ENCODE results near the gene ATF2.

The ATF2 gene

DNA sequence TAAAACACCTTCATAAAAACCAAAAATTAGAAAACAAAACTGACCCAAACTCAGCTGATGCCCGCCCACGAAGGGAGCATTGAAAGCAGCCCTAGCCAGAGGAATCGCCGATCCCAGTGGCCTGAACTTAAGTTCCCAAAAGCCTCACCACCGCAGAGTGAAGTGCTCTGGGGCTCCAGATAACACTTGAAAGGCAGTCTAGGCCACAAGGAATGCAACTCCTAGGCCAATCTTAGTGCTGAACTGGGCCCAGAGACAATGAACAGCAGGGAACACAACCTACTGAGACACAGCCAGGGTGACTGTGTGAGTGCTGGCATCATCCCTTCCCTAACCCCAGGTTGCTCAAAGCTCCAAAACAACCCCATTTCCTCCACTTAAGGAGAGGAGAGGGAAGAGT lies 103.2 kb downstream of the ATF2 start:
- Histone ChIP-seq H3K27ac (ENCODE audit: low read depth, low read length) (no peak overlapping the region), H3K4me1 (ENCODE audit: control insufficient read depth in 5 of 5, insufficient read depth in 5 of 5, low read length in 5 of 5) (no peaks in the 10 kb centered on the region), H3K9ac (ENCODE audit: low read length in 5 of 5) (no peak overlapping the region), H3K36me3 (ENCODE audit: control insufficient read depth in 5 of 5, insufficient read depth in 5 of 5, low read length in 5 of 5) (peaks cover 6 to 21% (median 12%) of the 10 kb centered on the region in 5 donors), H3K4me3 (ENCODE audit: low read depth in 1 of 5, low read length in 5 of 5) (no peak overlapping the region), H3K27me3 (ENCODE audit: control insufficient read depth in 5 of 5, insufficient read depth in 4 of 5, low read length in 5 of 5) (no peaks in the 10 kb centered on the region), H3K9me3 (ENCODE audit: control insufficient read depth in 5 of 5, low read length in 5 of 5) (no peaks in the 10 kb centered on the region)

DNA sequence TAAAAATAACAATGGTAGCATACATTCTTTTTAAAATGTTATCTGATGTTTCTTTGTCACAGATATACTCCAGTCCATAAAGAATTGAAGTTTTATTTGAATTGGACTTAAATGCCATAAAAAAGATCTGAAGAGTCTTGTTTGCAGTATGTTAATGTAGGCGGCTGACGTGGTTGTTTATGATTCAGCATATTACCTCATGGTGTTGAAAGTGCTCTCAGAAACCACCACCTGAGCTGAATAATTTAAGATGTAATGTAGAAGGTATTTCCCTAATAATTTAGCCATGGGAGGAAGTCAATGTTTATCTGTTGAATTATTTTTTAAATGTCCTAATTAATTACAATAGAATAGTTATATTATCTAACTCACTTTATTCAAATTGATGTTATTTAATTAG lies 104.3 kb downstream of the ATF2 start:
- Histone ChIP-seq H3K4me1 (ENCODE audit: control insufficient read depth in 5 of 5, insufficient read depth in 5 of 5, low read length in 5 of 5) (peaks cover 0 to 3% (median 0%) of the 10 kb centered on the region in 5 donors), H3K36me3 (ENCODE audit: control insufficient read depth in 5 of 5, insufficient read depth in 5 of 5, low read length in 5 of 5) (peaks cover 6 to 24% (median 15%) of the 10 kb centered on the region in 5 donors), H3K4me3 (ENCODE audit: low read depth in 1 of 5, low read length in 5 of 5) (no peak overlapping the region), H3K27ac (ENCODE audit: low read depth, low read length) (no peak overlapping the region), H3K27me3 (ENCODE audit: control insufficient read depth in 5 of 5, insufficient read depth in 4 of 5, low read length in 5 of 5) (no peaks in the 10 kb centered on the region), H3K9me3 (ENCODE audit: control insufficient read depth in 5 of 5, low read length in 5 of 5) (no peaks in the 10 kb centered on the region), H3K9ac (ENCODE audit: low read length in 5 of 5) (no peak overlapping the region)

DNA sequence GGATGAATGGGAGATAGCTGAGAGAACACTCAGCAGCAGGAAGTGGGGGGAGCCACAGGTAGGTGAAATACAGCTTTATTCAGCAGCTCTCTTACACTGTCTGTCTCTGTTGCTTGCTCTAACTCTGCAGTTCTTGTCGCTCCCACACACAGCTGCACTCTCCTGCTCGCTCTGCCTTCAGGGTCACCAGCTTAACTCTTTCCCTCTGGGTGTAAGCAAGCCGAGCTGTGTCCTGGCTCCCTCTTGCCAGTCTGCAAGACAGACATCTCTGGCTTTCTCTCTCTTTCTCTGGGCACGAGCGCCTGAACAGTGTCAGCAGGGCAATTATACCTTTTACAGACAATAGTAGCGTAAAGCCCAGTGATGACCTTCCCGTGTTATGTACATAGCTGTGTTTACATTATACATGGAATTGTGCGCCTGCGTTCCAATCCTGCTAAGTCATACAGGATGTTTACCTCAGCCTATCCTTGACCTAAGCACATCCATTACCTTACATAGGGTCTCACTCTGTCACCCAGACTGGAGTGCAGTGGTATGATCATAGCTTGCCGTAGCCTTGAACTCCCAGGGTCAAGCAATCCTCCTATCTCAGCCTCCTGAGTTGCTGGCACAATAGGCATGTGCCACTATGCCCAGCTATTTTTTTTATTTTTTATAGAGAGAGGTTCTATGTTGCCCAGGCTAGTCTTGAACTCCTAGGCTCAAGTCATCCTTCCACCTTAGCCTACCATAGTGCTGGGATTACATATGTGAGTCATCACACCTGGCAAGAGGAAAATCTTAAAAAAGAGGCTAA lies 105.0 kb downstream of the ATF2 start:
- Histone ChIP-seq H3K4me3 (ENCODE audit: low read depth in 1 of 5, low read length in 5 of 5) (no peak overlapping the region), H3K27me3 (ENCODE audit: control insufficient read depth in 5 of 5, insufficient read depth in 4 of 5, low read length in 5 of 5) (no peaks in the 10 kb centered on the region), H3K27ac (ENCODE audit: low read depth, low read length) (no peak overlapping the region), H3K36me3 (ENCODE audit: control insufficient read depth in 5 of 5, insufficient read depth in 5 of 5, low read length in 5 of 5) (peaks cover 8 to 24% (median 15%) of the 10 kb centered on the region in 5 donors), H3K9ac (ENCODE audit: low read length in 5 of 5) (no peak overlapping the region), H3K4me1 (ENCODE audit: control insufficient read depth in 5 of 5, insufficient read depth in 5 of 5, low read length in 5 of 5) (peaks cover 0 to 3% (median 0%) of the 10 kb centered on the region in 5 donors), H3K9me3 (ENCODE audit: control insufficient read depth in 5 of 5, low read length in 5 of 5) (no peaks in the 10 kb centered on the region)

DNA sequence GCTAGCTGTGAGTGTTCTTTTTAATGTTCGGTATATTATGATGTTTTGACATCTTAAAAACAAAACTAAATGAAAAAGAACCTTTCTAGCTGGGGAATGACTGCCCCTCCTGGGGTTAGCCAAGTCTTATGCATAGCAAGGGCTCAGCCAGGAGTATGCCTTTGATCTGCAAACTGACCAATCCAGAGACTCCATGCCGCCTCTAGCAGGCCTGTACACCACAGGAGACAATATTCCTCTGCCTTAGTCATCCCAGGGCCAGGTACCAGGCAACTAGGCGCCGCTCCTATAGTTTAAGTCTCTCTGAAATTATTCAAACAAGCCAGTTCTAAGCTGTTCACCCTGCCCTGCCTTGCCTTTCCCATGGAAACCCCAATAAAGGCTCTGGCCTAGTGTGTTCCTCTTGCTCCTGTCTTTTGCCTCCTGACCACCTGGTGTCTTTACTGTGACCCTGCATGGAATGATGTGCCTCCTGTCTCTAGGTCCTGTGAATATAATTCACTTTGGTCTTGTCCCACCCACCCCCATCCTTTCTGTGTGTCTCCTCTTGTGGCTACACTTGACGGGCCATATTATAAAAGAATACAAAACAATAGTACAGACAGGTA lies 110.8 kb downstream of the ATF2 start:
- Histone ChIP-seq H3K27me3 (ENCODE audit: control insufficient read depth in 5 of 5, insufficient read depth in 4 of 5, low read length in 5 of 5) (no peaks in the 10 kb centered on the region), H3K27ac (ENCODE audit: low read depth, low read length) (no peak overlapping the region), H3K9ac (ENCODE audit: low read length in 5 of 5) (no peak overlapping the region)

DNA sequence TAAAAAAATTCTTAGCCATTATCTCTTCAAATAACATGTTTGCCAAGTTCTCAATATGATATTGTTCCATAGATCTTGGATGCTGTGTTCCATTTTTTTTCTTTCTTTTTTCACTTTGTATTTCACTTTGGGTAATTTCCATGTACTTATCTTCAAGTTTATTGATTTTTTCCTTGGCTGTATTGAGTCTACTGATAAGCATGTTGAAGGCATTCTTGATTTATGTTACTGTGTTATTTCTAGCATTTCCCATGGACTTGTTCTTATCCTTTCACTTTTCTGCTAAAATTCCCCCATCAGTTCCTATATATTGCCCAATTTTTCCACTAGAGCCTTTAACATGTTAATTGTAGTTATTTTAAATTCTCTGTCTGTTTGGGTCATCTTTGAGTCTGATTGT lies 112.0 kb downstream of the ATF2 start:
- Histone ChIP-seq H3K27me3 (ENCODE audit: control insufficient read depth in 5 of 5, insufficient read depth in 4 of 5, low read length in 5 of 5) (no peaks in the 10 kb centered on the region), H3K4me1 (ENCODE audit: control insufficient read depth in 5 of 5, insufficient read depth in 5 of 5, low read length in 5 of 5) (peaks cover 0 to 3% (median 0%) of the 10 kb centered on the region in 5 donors), H3K9ac (ENCODE audit: low read length in 5 of 5) (no peak overlapping the region), H3K4me3 (ENCODE audit: low read depth in 1 of 5, low read length in 5 of 5) (no peak overlapping the region), H3K9me3 (ENCODE audit: control insufficient read depth in 5 of 5, low read length in 5 of 5) (no peaks in the 10 kb centered on the region), H3K27ac (ENCODE audit: low read depth, low read length) (no peak overlapping the region), H3K36me3 (ENCODE audit: control insufficient read depth in 5 of 5, insufficient read depth in 5 of 5, low read length in 5 of 5) (peaks cover 0 to 8% (median 2%) of the 10 kb centered on the region in 5 donors)

More for the DNA sequence above, 110.8 kb downstream of the ATF2 start:
- H3K4me1 ChIP-seq (ENCODE audit: control insufficient read depth in 5 of 5, insufficient read depth in 5 of 5, low read length in 5 of 5) = peaks cover 0 to 3% (median 0%) of the 10 kb centered on the region in 5 donors
- no peak overlapping the region for H3K4me3 ChIP-seq (ENCODE audit: low read depth in 1 of 5, low read length in 5 of 5)
- no peaks in the 10 kb centered on the region for H3K9me3 ChIP-seq (ENCODE audit: control insufficient read depth in 5 of 5, low read length in 5 of 5)
- peaks cover 0 to 8% (median 2%) of the 10 kb centered on the region in 5 donors for H3K36me3 ChIP-seq (ENCODE audit: control insufficient read depth in 5 of 5, insufficient read depth in 5 of 5, low read length in 5 of 5)

DNA sequence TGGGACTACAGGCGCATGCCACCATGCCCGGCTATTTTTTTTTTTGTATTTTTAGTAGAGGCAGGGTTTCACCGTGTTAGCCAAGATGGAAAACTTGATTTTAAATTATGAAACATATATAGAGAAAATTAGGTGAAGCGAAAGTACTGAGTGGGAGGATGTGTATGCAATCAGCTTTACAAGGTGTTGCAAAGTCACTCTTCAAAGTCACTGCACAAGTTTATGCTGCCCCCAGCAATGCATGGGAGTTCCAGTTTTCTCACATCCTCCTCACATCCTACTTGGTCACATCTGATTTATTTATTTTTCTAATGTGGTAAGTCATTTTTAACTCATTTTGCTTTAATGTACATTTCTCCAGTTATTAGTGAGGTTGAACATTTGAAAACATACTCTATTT lies 113.7 kb downstream of the ATF2 start:
- no peaks in the 10 kb centered on the region for H3K27me3 ChIP-seq (ENCODE audit: control insufficient read depth in 5 of 5, insufficient read depth in 4 of 5, low read length in 5 of 5)
- no peak overlapping the region for H3K27ac ChIP-seq (ENCODE audit: low read depth, low read length)
- H3K36me3 ChIP-seq (ENCODE audit: control insufficient read depth in 5 of 5, insufficient read depth in 5 of 5, low read length in 5 of 5) = peaks cover 0 to 7% (median 2%) of the 10 kb centered on the region in 5 donors
- H3K9me3 ChIP-seq (ENCODE audit: control insufficient read depth in 5 of 5, low read length in 5 of 5) = peaks cover 0 to under 1% (median 0%) of the 10 kb centered on the region in 5 donors
- no peak overlapping the region for H3K4me3 ChIP-seq (ENCODE audit: low read depth in 1 of 5, low read length in 5 of 5)
- H3K9ac ChIP-seq (ENCODE audit: low read length in 5 of 5) = no peak overlapping the region
- H3K4me1 ChIP-seq (ENCODE audit: control insufficient read depth in 5 of 5, insufficient read depth in 5 of 5, low read length in 5 of 5) = peaks cover 0 to 2% (median 0%) of the 10 kb centered on the region in 5 donors

DNA sequence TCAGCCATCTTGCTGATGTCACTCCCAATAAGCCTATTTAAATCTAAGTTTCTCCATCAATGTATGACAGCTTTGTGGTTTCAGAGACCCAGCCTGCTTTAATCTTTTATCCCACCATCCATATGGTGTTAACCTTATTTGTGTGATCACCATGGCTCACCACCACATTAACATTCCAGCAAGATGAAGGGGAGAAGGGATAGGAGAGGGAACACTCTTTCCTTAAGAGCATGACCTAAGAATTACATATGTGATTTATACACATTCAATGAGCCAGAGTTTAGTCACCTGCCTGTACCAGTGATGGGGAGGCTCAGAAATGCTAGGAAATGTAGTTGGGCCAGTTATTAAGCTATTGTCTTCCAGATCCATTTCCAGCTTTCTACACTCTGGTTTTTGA lies 118.3 kb downstream of the ATF2 start:
- no peak overlapping the region for H3K27ac ChIP-seq (ENCODE audit: low read depth, low read length)
- H3K36me3 ChIP-seq (ENCODE audit: control insufficient read depth in 5 of 5, insufficient read depth in 5 of 5, low read length in 5 of 5) = peaks cover 0 to 6% (median 0%) of the 10 kb centered on the region in 5 donors
- H3K4me1 ChIP-seq (ENCODE audit: control insufficient read depth in 5 of 5, insufficient read depth in 5 of 5, low read length in 5 of 5) = no peaks in the 10 kb centered on the region
- H3K27me3 ChIP-seq (ENCODE audit: control insufficient read depth in 5 of 5, insufficient read depth in 4 of 5, low read length in 5 of 5) = no peaks in the 10 kb centered on the region
- peaks cover 0 to 4% (median 0%) of the 10 kb centered on the region in 5 donors for H3K9me3 ChIP-seq (ENCODE audit: control insufficient read depth in 5 of 5, low read length in 5 of 5)
- H3K4me3 ChIP-seq (ENCODE audit: low read depth in 1 of 5, low read length in 5 of 5) = no peak overlapping the region
- H3K9ac ChIP-seq (ENCODE audit: low read length in 5 of 5) = no peak overlapping the region

DNA sequence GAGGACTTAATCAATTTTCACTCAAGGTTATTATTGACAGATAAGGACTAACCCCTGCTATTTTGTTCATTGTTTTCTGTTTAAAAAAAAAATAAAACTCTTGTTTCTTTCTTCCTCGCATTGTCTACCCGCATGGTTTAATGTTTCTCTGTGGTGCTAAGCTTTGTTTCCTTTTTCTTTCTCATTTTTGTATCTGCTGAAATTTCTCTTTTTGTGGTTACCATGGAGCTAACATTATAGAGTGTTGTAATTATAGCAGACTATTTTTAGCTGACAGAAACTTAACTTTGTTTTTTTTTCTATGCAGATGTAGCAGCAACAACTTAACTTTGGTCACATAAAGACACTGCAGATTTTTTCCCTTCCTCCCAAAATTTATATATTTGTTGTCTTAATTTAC lies 119.7 kb downstream of the ATF2 start:
- H3K9me3 ChIP-seq (ENCODE audit: control insufficient read depth in 5 of 5, low read length in 5 of 5) = peaks cover 0 to 4% (median 0%) of the 10 kb centered on the region in 5 donors
- H3K36me3 ChIP-seq (ENCODE audit: control insufficient read depth in 5 of 5, insufficient read depth in 5 of 5, low read length in 5 of 5) = peaks cover 0 to 6% (median 0%) of the 10 kb centered on the region in 5 donors
- H3K4me3 ChIP-seq (ENCODE audit: low read depth in 1 of 5, low read length in 5 of 5) = no peak overlapping the region
- H3K27me3 ChIP-seq (ENCODE audit: control insufficient read depth in 5 of 5, insufficient read depth in 4 of 5, low read length in 5 of 5) = no peaks in the 10 kb centered on the region
- no peak overlapping the region for H3K9ac ChIP-seq (ENCODE audit: low read length in 5 of 5)
- no peaks in the 10 kb centered on the region for H3K4me1 ChIP-seq (ENCODE audit: control insufficient read depth in 5 of 5, insufficient read depth in 5 of 5, low read length in 5 of 5)
- H3K27ac ChIP-seq (ENCODE audit: low read depth, low read length) = no peak overlapping the region

DNA sequence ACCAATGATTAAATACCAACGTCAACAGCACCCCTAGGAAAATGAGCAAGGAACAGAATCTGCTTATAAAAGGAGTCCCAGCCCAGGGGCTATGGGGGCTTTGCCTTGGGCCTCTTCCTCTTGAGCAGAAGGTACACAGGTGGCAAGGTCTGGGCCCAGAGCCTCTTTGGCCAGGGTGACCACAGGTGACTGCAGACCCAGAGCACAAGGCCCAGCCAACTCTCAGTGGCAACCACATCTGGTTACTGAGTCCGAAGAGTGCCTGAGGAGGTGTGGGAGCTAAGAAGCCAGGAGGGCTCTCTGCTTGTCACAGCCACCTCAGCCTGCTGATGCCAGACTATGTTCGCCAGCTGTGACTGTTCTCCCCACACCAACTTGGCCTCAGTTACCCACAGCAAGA lies 128.5 kb downstream of the ATF2 start:
- Histone ChIP-seq H3K36me3 (ENCODE audit: control insufficient read depth in 5 of 5, insufficient read depth in 5 of 5, low read length in 5 of 5) (no peaks in the 10 kb centered on the region), H3K27me3 (ENCODE audit: control insufficient read depth in 5 of 5, insufficient read depth in 4 of 5, low read length in 5 of 5) (no peaks in the 10 kb centered on the region), H3K9ac (ENCODE audit: low read length in 5 of 5) (no peak overlapping the region), H3K4me3 (ENCODE audit: low read depth in 1 of 5, low read length in 5 of 5) (no peak overlapping the region), H3K9me3 (ENCODE audit: control insufficient read depth in 5 of 5, low read length in 5 of 5) (no peaks in the 10 kb centered on the region), H3K4me1 (ENCODE audit: control insufficient read depth in 5 of 5, insufficient read depth in 5 of 5, low read length in 5 of 5) (no peaks in the 10 kb centered on the region), H3K27ac (ENCODE audit: low read depth, low read length) (no peak overlapping the region)

DNA sequence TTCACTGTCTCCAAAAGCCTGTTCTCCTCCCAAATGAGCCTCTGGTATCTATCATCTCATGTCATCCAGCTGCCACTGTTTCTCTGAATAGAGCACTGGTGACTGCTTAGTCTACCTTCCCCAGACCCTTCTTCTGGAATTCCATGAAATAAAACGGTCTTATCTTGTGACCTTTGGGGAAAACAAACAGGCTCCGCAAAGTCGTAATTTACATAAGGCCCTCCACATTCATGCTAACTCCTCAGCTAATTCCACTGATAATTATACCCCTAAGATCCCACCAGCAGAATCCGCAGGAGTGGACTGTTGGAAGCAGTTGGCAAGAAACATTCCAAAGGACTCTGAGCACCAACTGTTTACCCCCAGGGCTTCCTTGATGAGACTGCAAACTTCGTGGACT lies 129.0 kb downstream of the ATF2 start:
- no peak overlapping the region for H3K27ac ChIP-seq (ENCODE audit: low read depth, low read length)
- no peaks in the 10 kb centered on the region for H3K27me3 ChIP-seq (ENCODE audit: control insufficient read depth in 5 of 5, insufficient read depth in 4 of 5, low read length in 5 of 5)
- no peaks in the 10 kb centered on the region for H3K9me3 ChIP-seq (ENCODE audit: control insufficient read depth in 5 of 5, low read length in 5 of 5)
- no peaks in the 10 kb centered on the region for H3K4me1 ChIP-seq (ENCODE audit: control insufficient read depth in 5 of 5, insufficient read depth in 5 of 5, low read length in 5 of 5)
- H3K4me3 ChIP-seq (ENCODE audit: low read depth in 1 of 5, low read length in 5 of 5) = no peak overlapping the region
- no peak overlapping the region for H3K9ac ChIP-seq (ENCODE audit: low read length in 5 of 5)
- H3K36me3 ChIP-seq (ENCODE audit: control insufficient read depth in 5 of 5, insufficient read depth in 5 of 5, low read length in 5 of 5) = no peaks in the 10 kb centered on the region
